ENCODE data around the gene LINC01488.

LINC01488 gene

GRCh38 chr11:69492201-69492991, 10.9 kb downstream of the LINC01488 start:
- DNase-seq (ENCODE audit: low read depth) = no peak

GRCh38 chr11:69493931-69494821, 12.7 kb downstream of the LINC01488 start:
- no peak for DNase-seq (ENCODE audit: low read depth)

- no peak for DNase-seq (ENCODE audit: low read depth)
These were observed 13.4 kb downstream of the LINC01488 start for GRCh38 chr11:69494851-69495250.

- no peak for DNase-seq (ENCODE audit: low read depth)
These were observed 14.2 kb downstream of the LINC01488 start for GRCh38 chr11:69495441-69496201.

DNA sequence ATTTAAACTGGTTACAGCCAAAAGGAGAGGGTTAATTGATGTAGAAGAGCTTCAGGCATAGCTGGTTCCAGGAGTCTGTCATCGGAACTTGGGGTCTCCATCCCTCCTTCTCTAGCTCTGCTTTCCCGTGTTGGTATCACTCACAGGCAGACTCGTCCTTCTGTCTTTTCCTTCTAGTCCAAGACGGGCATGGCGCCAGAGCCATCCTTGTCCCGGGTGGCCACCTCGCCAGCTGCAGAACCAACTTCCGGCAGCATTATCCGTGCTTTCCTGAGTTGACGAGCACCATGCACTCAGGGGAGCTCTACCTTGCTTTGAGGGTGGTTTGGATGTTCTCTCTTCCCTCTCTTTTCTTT, 14.7 kb downstream of the LINC01488 start:
- no peak for DNase-seq (ENCODE audit: low read depth)

GRCh38 chr11:69496631-69497220, 15.3 kb downstream of the LINC01488 start:
- DNase-seq (ENCODE audit: low read depth) = no peak

GRCh38 chr11:69497221-69497787, 15.8 kb downstream of the LINC01488 start:
- DNase-seq (ENCODE audit: low read depth) = no peak

DNA sequence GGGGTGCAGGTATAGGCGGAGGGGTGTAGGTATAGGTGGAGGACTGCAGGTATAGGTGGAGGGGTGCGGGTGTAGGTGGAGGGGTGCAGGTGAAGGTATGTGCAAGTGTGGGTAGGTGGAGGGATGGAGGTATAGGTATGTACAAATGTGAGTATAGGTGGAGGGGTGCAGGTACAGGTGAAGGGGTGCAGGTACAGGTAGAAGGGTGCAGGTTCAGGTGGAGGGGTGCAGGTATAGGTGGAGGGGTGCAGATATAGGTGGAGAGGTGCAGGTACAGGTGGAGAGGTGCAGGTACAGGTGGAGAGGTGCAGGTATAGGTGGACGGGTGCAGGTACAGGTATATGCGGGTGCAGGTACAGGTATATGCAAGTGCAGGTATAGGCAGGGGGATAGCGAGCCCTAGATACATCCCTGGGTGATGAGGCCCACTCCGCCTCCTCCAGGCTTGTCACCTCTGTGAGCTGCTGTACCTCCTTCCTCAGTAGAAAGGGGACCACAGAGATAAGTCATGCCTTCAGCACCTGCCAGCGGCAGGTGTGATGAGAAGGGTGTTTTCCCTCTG, 17.2 kb downstream of the LINC01488 start:
- no peak for DNase-seq (ENCODE audit: low read depth)

DNA sequence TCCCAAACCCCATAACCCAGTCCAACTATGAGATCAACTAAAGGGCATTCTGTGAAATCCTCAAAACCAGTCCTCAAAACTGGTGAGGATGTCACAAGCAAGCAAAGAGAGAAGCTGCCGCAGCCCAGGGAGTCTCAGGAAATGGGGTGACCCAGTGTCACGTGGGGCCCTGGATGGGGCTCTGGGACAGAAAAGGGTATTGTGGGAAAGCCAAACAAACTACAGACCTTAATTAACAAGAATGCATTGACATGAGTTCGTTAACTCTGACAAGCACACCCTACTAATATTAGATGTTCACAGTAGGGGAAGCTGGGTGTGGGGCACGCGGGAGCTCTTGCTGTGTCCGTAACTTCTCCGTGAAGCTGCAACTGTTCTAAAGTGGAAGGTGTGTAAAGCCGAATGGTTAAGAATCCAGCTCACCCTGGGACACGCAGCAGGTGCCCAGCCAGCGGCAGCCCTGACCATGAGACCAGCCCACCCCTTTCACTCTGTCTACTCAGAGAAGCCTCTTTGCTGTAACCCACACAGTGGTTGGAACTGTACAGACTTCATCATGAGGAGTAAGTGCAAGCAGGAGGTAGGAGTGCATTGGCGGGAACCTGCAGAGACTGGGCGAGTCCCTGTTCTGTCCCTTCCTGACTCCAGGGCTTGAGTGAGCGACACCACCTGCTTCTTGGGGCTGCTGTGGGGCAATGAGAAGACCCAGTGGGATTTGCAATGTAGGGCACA, 17.9 kb downstream of the LINC01488 start:
- DNase-seq (ENCODE audit: low read depth) = no peak

DNA sequence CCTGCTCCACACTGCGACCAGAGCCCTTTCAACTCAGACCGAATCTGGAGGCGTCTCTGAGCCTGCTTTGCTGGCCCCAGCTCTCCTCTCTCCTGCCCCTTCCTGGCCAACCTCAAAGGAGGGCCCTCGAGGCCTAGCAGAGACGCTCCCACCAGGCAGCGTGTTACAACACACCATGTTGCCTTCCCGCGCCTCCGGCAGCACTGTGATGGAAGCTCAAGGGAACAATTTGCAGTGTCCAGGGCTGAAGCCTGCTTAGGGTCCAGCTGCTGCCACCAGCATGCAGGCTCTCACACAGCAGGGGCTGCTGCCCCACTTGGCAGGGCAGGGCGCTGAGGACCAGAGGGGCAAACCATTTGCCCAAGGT, 18.4 kb downstream of the LINC01488 start:
- DNase-seq (ENCODE audit: low read depth) = no peak

GRCh38 chr11:69500285-69501120, 19.0 kb downstream of the LINC01488 start:
- no peak for DNase-seq (ENCODE audit: low read depth)

DNA sequence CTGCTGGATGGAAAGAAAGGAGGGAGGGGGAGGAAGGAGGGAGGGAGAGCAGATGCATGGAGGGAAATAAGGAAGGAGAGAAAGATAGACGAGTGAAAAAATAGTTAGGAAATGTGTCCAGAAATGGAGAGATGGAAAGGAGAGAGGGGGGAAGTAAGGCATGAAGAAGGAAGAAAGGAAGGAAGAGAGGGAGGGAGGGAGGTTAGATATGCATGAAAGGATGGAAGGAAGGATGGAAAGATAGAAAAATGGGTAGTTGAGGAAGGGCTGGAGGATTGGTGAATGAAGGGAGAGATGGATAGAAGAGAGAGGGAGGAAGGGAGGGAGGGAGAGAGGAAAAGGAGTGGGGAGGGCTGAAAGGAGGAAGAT, 19.6 kb downstream of the LINC01488 start:
- DNase-seq (ENCODE audit: low read depth) = no peak

DNA sequence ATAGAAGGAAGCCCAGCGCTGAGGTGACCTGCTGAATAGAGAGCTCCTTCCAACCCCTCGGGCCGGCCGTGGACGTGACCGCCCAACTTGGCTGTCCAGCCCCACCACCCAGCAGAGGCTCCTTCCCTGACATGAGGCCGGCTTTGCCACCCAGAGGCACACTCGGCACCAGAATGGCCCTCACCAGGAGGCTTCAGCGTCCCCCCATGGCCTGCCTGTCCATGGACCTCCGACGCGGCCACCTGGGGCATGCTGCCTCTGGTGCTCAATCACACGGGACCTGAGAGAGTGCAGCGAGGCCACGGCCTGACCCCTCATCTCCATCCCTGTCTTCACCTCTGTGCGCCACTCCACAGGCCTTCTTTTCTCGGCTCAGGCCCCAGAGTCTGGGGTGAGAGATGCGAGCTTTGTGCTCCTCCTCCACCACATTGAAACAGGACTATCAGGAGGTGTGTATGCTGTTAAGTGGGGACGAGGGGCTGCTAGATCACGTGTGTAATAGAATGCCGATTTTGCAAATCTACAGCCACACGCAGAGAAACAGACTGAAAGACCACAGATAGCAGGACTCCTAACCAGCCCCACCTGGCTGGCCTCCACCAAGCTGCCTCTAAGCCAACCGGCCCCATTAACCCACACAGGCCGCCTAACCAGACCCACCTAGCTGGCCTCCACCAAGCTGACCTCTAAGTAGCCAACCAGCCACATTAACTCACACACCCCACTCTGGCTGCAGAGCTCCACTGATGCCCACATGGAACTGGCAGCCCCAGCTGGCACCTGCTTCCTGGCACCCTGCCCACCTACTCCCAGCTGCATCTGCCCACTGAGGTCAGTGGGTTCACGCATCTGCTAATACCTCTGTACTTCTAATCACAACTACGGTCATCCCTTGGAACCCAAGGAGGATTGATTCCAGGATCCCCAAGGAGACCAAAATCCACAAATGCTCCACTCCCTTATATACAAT, 20.7 kb downstream of the LINC01488 start:
- no peak for DNase-seq (ENCODE audit: low read depth)

GRCh38 chr11:69504127-69504526, 22.7 kb downstream of the LINC01488 start:
- DNase-seq (ENCODE audit: low read depth) = no peak

DNA sequence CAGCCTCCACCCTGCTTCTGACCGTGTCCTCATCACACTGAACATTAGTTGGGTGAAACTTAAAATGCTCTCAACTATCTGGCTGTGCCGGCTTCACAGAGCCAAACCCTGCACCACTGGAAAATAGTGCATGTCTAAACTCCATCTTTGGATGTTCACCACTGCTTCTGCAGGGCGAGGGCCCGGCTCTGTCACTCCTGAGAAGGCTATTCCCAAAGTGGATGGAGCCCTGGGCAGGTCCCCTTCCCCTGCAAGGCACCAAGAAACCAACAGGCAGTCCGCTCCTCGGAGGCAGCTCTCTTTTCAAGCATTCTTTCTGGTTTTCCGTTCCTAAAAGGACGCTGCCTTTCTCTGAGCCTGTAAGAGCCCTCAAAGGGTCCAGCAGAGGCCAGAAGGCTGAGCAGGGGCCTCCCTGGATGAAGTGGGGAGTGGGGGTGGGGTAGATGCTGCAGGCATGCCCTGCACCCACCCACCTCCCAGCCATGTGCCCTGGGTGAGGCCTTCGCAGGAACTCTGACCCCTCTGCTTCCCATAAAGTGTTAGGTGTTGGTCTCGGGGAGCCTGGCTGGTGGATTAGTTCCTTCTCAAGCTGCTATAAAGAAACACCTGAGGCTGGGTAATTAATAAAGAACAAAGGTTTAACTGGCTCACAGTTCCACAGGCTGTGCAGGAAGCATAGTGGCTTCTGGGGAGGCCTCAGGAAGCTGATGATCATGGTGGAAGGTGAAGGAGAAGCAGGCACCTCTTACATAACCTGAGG, 23.3 kb downstream of the LINC01488 start:
- no peak for DNase-seq (ENCODE audit: low read depth)

DNA sequence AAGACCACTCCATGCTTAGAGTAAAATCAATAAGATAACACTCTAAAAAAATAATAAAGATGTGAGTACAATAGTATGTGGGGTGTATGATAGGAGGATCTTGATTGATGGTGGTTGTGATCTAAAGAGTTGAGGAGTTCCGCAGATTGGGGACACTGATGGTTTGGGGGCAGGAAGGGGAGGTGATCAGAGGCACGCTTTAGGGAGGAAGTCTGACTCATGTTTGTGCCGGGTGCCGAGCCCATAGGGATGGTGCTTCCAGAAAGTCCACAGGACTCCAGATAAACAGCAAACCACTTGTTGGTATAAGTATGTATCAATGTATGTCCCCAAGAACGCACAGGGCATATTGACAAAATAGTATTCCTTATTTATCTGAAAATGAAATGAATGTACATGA, 27.5 kb downstream of the LINC01488 start:
- no peak for DNase-seq (ENCODE audit: low read depth)

DNA sequence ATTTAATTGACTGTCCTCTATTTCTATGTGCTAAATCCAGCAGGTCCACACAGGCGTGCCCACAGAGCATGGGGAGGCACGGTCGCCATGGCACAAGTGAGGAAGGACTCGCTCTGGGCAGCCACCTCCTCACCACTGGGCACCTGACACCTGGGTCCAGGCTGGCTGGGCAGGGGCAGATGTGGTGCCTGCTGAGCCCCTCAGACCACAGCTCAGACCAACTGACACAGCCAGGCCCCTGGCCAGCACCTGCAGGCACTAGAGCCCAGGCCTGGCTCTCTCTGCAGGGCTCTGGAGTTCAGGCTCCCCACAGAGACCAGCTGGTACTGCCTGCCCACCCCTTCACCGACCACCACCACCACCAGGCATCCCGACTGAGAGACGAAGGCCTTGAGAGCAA, 27.9 kb downstream of the LINC01488 start:
- no peak for DNase-seq (ENCODE audit: low read depth)

DNA sequence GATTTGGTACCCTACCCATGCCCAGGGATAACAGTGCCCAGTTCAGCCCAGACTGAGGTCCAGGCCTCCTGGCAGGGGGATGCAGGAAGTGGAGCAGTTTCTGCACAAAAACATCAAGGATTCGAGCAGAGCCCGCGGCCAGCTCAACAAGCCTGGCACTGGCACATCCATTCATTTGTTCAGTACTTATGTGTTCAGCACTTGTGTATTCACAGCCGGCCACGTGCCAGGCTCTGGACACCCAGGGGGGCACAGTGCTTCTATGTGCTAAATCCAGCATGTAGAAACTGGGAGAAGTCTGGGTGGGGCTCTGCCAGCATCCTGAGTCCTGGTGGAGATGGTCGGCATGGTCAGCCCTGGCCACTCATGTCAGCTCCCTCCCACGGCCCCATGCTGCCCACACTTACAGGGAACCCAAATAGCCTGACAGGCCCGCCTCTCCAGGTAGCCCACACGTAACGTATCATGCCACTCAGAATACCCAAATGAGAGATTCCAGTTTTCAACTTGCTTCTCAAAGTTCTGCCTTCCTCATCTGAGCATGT, 28.5 kb downstream of the LINC01488 start:
- no peak for DNase-seq (ENCODE audit: low read depth)

Measured in CMK (cell line).